GM19324 (cell line): Measurements from ENCODE around the gene MEF2C.

ENCODE experiments used
- ATAC-seq: cut with Tn5 transposase; IDR thresholded peaks from one replicate; pipeline ENCODE4 v1.9.1; 2021; ENCODE audit warnings: mild to moderate bottlenecking, moderate library complexity; ENCODE audit not compliant: unreplicated experiment, low FRiP score

MEF2C gene

GRCh38 chr5:88833371-88834130 is 49.4 kb downstream of the MEF2C start:
- no peak for ATAC-seq

- ATAC-seq, result no peak
Observed at GRCh38 chr5:88831816-88832215, 51.2 kb downstream of the MEF2C start.

GRCh38 chr5:88830567-88830966 is 52.4 kb downstream of the MEF2C start:
- ATAC-seq, result no peak

GRCh38 chr5:88829775-88830174 is 53.2 kb downstream of the MEF2C start:
- no peak for ATAC-seq

DNA sequence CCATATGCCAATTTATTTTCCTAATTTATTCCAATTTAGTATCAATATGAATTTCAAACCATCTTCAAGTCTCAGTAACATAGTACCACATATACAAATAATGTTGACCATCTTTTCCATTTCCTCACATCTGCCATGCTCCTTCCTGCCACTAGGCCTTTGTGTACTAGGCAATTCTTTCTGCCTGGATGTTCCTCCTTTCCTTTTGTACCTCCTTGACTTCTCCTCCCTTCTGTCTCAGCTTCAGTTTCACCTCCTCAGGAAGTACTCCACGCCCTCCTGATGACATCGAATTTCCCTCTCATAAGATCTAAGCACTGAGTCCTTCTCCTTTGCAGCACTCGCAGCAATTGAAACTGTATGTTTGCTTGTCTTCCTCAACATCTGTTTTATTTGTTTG is 53.9 kb downstream of the MEF2C start:
- no peak for ATAC-seq

GRCh38 chr5:88827997-88828396 is 55.0 kb downstream of the MEF2C start:
- ATAC-seq, result no peak

DNA sequence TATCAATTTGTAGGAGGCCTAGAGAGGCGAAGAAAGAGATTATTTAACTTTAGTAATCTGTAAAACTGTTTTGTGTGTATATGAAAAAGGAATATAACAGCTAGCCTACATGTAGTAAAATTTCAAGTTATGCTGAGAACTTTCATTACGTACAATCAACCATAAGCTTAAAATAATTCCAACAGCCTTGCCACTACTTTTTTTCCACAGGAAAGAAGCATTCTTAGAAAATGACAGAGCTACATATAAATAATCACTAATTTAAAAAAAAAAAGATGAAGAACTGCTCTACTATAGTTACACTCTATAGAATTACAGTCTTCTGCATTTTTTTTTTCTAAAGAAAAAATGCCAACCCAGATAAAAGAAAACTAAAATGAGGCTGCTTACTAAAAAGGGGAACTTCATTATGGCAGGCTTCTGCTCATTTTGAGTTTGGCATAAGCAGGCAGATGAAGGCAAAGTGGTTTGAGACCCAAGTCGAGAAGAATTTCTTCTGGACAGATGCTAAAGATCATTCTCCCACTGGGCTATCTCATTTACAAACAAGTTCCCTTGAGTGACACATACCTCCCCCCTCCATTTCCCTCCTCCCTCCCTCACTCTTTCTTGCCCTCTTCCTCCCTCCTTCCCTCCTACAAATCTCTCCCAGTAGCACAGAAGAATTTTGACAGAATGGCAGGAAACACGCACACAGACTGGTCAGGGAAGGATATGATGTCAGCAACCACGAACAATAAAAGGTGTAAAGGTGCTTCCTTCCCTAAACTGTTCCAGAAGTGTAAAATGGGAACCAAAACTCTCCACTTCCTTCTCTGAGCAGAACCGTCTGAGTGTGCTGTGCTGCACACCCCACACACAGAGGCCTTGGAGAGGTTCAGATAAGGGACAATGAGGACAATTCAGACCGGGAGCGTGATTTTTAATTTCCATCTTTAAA is 56.1 kb downstream of the MEF2C start:
- ATAC-seq, result peak; percentile 68

GRCh38 chr5:88825584-88826315 is 57.2 kb downstream of the MEF2C start:
- no peak for ATAC-seq

GRCh38 chr5:88824892-88825583 is 57.9 kb downstream of the MEF2C start:
- ATAC-seq, result no peak

DNA sequence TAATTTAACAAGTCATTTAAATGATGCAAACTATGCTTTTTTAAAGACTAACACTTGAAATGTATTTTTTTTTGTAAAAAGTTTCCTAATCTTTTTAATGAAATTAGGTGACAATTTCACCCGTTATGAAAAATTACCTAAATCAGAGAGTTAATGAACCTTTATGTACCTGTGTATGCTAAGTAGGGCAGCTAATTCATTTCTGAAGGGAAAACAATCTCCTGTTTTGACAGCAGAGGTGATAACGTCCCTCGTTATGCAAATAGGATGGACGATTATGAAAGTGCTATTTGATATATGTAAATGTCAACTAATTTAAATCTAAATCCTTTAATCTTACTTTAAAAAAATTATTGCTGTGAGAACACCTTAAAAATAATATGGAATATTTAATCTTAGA is 58.8 kb downstream of the MEF2C start:
- no peak for ATAC-seq

DNA sequence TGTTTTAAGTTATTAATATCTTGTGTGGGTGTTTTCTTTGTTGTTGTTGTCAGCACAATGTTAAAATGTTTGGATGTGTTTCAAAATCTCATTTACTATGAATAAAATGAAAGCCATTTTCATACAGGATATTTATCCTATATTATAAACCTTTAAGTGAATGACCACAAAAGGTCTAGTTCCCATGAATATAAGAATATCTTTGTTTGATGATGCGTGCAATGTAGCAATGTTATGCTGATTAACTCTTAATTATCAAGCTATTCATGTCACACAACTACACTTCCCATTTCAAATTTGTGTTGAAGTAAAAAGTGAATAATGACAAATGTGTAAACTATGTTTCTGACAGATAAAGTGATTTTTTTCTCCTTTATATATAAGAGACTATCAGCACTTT is 59.8 kb downstream of the MEF2C start:
- ATAC-seq, result no peak

- ATAC-seq, result no peak
Observed at GRCh38 chr5:88821161-88821560, 61.8 kb downstream of the MEF2C start.

DNA sequence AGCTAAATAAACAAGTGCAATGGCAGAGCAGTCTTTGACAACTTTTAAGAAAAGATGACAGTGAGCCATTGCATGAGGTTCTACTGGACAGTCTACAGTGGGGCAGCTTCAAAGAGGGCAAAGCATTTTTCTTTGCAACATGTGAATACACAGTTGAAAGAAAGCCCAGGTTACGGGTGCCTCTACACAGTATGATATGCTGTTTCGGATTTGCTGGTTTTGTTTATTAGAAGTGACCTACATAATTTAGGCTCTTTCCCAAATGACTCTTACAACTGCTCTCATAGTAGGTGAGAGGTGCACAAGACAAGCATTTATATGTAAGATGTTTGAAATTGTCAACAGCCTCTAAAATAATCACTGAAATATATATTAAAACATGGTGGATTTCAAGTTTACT is 62.4 kb downstream of the MEF2C start:
- no peak for ATAC-seq

GRCh38 chr5:88819301-88819999 is 63.5 kb downstream of the MEF2C start:
- ATAC-seq, result no peak

DNA sequence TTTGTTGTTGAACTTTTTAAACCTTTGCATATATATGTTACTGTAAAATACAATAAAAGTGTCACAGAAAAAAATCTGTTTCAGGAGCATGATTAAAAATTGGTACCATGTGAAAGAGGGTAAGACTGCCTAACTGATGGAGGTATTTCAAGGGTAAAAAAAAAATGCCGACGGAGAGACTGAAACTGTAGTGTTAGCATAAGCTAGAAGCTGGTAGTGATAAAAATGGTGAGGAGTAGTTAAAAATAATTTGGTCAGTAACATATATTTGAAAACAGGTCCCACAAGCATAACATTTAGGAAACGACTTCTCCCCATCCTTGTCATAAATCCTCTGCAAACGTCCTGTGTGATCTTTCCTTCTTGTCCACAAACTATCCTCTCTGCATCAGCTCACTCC is 64.7 kb downstream of the MEF2C start:
- no peak for ATAC-seq

DNA sequence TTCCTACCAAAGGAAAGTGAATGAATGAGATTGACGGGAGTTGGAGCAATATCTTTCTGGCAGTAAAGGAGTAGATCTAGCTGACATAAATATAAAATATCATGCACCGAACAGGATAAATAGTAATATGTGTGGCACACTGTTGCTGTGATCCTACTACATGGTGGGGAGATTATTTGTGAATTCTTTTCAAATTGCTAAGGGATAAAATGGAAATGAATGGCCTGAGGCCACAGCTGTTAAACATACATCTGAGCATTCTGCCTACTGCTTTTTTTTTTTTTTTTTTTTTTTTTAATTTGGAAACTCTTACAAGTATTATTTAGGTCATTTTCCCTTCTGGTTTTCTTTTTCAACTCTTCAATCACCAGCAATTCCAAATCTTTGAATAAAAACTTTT is 66.8 kb downstream of the MEF2C start:
- ATAC-seq, result no peak

GRCh38 chr5:88815050-88815789 is 67.8 kb downstream of the MEF2C start:
- ATAC-seq, result no peak

DNA sequence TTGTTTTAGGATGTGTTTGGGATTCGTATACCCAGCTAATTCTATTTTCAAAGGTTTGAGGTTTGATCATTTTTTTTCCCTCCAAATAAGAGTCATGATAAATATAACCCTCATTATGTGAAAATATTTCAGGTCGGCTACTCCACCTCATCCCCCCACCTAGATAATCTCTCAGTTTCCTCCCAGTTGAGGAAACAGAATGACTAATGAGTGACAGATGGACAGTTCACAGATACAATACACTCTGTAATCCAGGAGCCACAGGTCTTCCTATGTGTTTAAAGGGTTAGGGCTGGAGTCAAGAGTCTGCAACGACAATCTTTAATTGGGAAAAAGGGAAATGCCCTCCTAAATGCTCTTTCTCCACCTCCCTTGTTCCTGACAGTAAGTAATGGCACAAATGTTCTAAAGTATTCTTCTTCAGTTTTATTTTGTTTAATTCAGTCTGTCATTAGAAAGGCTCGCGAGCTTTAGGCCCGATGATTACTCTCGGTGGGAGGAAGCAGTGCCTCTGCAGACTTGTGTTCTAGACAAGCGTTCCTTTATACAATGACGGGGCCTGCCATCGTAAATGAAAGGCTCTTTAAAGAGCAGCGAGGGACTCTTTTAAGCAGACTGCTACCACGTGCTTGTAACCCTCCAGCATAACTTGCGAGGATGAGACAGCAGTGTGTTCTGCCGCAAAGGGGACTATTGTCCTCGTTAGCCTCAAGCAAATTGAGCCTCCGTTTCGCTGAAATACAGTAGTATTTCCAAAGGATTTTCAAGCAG is 69.0 kb downstream of the MEF2C start:
- ATAC-seq, result no peak
